CD14-positive monocyte (primary cell): ENCODE data around the gene KRTAP1-3. TPM values are rescaled to one million over a fixed set of nuclear protein-coding genes. Genes with fewer than 3 reads are reported as not detected.
"Not testable (repeated sequence)": the region's sequence is repeated elsewhere in the genome, so short reads cannot be mapped to it uniquely, and the experiment has no call there.

Experiments
- DNase-seq, 3 donors: peaks; one replicate each; pipeline ENCODE4 v3.0.0-alpha.2; 2011 to 2022
- H2AFZ ChIP-seq: 2 replicates; pipeline ENCODE4 v1.6.0; 2012; ENCODE audit warnings: mild to moderate bottlenecking, low read depth, low read length, inconsistent platforms; ENCODE audit not compliant: insufficient read depth, poor library complexity, severe bottlenecking
- H3K27ac ChIP-seq, 2 donors: 1 replicate in 1 of 2; 2 replicates in 1 of 2; pipeline ENCODE4 v1.5.1; 2012 to 2013; ENCODE audit warnings: low read length in 2 of 2, control low read depth in 1 of 2, inconsistent platforms in 1 of 2, low read depth in 1 of 2, mild to moderate bottlenecking in 1 of 2
- H3K27me3 ChIP-seq, 2 donors: one replicate each; pipeline versions ENCODE4 v1.6.0 to v1.6.1; 2011 to 2013; ENCODE audit warnings: low read length in 2 of 2; ENCODE audit not compliant: control insufficient read depth in 2 of 2, insufficient read depth in 2 of 2
- H3K36me3 ChIP-seq, 2 donors: replicated peaks in 1 of 2; 1 replicate in 1 of 2; 2 replicates in 1 of 2; pipeline versions ENCODE4 v1.5.1 to v1.6.1; 2012 to 2013; ENCODE audit warnings: low read length in 2 of 2, control low read depth in 1 of 2, inconsistent platforms in 1 of 2, mild to moderate bottlenecking in 1 of 2; ENCODE audit not compliant: insufficient read depth in 2 of 2, control insufficient read depth in 1 of 2
- H3K4me1 ChIP-seq, 2 donors: 1 replicate in 1 of 2; 2 replicates in 1 of 2; pipeline versions ENCODE4 v1.5.1 to v1.6.1; 2012 to 2013; ENCODE audit warnings: low read length in 2 of 2, control low read depth in 1 of 2, inconsistent platforms in 1 of 2, mild to moderate bottlenecking in 1 of 2, moderate library complexity in 1 of 2; ENCODE audit not compliant: insufficient read depth in 2 of 2, control insufficient read depth in 1 of 2
- H3K4me2 ChIP-seq: replicated peaks from 2 replicates; pipeline ENCODE3; 2012; ENCODE audit warnings: low read length, moderate library complexity, mild to moderate bottlenecking; ENCODE audit not compliant: poor library complexity, severe bottlenecking; ENCODE audit errors: extremely low read depth
- H3K4me3 ChIP-seq, 3 experiments: fragments of 200-600 bp in 1 of 3; sonication (generic) in 1 of 3; replicated peaks in 1 of 3; 1 replicate in 2 of 3; 2 replicates in 1 of 3; pipeline ENCODE4 v1.5.1; 2011 to 2013; ENCODE audit warnings: low read length in 3 of 3, mild to moderate bottlenecking in 3 of 3, control low read depth in 2 of 3, low read depth in 2 of 3, inconsistent platforms in 1 of 3, moderate library complexity in 1 of 3
- H3K79me2 ChIP-seq: 2 replicates; pipeline ENCODE4 v1.6.0; 2012; ENCODE audit warnings: mild to moderate bottlenecking, control low read depth, inconsistent platforms, low read length, moderate library complexity; ENCODE audit not compliant: insufficient read depth
- H3K9ac ChIP-seq: 2 replicates; pipeline ENCODE4 v1.6.0; 2017; ENCODE audit warnings: low read length, mild to moderate bottlenecking; ENCODE audit not compliant: insufficient read depth, poor library complexity, severe bottlenecking
- H3K9me3 ChIP-seq, 2 donors: replicated peaks in 1 of 2; 1 replicate in 1 of 2; 2 replicates in 1 of 2; pipeline versions ENCODE4 v1.5.1 to v1.6.1; 2012 to 2013; ENCODE audit warnings: low read length in 2 of 2, control low read depth in 1 of 2; ENCODE audit not compliant: control insufficient read depth in 1 of 2, insufficient read depth in 1 of 2
- H4K20me1 ChIP-seq: 2 replicates; pipeline ENCODE4 v1.6.0; 2012; ENCODE audit warnings: mild to moderate bottlenecking, low read length, control low read depth, moderate library complexity; ENCODE audit not compliant: insufficient read depth
- H3K27ac Mint-ChIP-seq, 7 donors: one replicate each; pipeline ENCODE4 v1.8.0; 2020; ENCODE audit warnings: mild to moderate bottlenecking in 7 of 7, mixed read lengths in 7 of 7, moderate library complexity in 6 of 7, inconsistent platforms in 2 of 7
- H3K27me3 Mint-ChIP-seq, 3 donors: one replicate each; pipeline ENCODE4 v1.8.0; 2021 to 2022; ENCODE audit warnings: low read depth in 3 of 3, mild to moderate bottlenecking in 3 of 3, mixed read lengths in 3 of 3, moderate library complexity in 3 of 3, inconsistent platforms in 1 of 3
- H3K36me3 Mint-ChIP-seq, 2 donors: one replicate each; pipeline ENCODE4 v1.8.0; 2020; ENCODE audit warnings: mixed read lengths in 2 of 2, inconsistent platforms in 1 of 2, mild to moderate bottlenecking in 1 of 2
- H3K4me1 Mint-ChIP-seq: one replicate; pipeline ENCODE4 v1.8.0; 2020; ENCODE audit warnings: mild to moderate bottlenecking, mixed read lengths
- H3K4me3 Mint-ChIP-seq, 2 donors: one replicate each; pipeline ENCODE4 v1.8.0; 2020; ENCODE audit warnings: mild to moderate bottlenecking in 2 of 2, mixed read lengths in 2 of 2, moderate library complexity in 1 of 2
- H3K9me3 Mint-ChIP-seq, 7 donors: one replicate each; pipeline ENCODE4 v1.8.0; 2020 to 2022; ENCODE audit warnings: mixed read lengths in 7 of 7, mild to moderate bottlenecking in 6 of 7, moderate library complexity in 6 of 7, inconsistent platforms in 2 of 7
- WGBS: methylation state at CpG from one replicate; pipeline ENCODE4 v1.1.5; 2013; ENCODE audit warnings: missing lambda C conversion rate; ENCODE audit not compliant: insufficient coverage; 5-methylcytosine and 5-hydroxymethylcytosine counted together
- intact Hi-C, 2 donors: fragments of 100-400 bp; cut with micrococcal nuclease; formaldehyde crosslinking; loops; one replicate each; pipeline versions ENCODE4 v1.15.0 to v1.15.1; 2023
- polyA minus RNA-seq: library from RNA; depleted of rRNA, polyadenylated mRNA; stranded (reverse); fragments of >200 nt; gene quantifications from 2 replicates; pipeline ENCODE4 v1.2.3, GENCODE V29; 2012
- polyA plus RNA-seq, 3 donors: library from polyadenylated mRNA; depleted of rRNA in 1 of 3; unstranded in 2 of 3; stranded (reverse) in 1 of 3; fragments of 300-500 nt in 2 of 3; fragments of >200 nt in 1 of 3; fragmentation: Illumina TruSeq in 2 of 3; gene quantifications; 1 replicate in 2 of 3; 2 replicates in 1 of 3; pipeline ENCODE4 v1.2.3, GENCODE V29; 2012 to 2021
- total RNA-seq, 12 experiments: library from RNA in 1 of 12; stranded (reverse) in 1 of 12; fragments of 120-200 nt in 1 of 12; gene quantifications; one replicate each; pipeline ENCODE4 v1.2.4 and lab custom pipeline; 2013 to 2026; ENCODE audit warnings: mixed read lengths in 6 of 12, inconsistent platforms in 1 of 12

The KRTAP1-3 gene, protein sequence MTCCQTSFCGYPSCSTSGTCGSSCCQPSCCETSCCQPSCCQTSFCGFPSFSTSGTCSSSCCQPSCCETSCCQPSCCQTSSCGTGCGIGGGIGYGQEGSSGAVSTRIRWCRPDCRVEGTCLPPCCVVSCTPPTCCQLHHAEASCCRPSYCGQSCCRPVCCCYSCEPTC
- total RNA-seq (2013): not detected
- not detected for polyA plus RNA-seq
- polyA minus RNA-seq: not detected in 2 replicates
- 0 to 0.12 (median 0) reads per million in 11 experiments for total RNA-seq (lab: John Stamatoyannopoulos, UW)

GRCh38 chr17:41034346-41034935 lies at the start of gene KRTAP1-3:
Gene KRTAP1-3 (minus strand): TSS chr17:41034874. CDS start chr17:41034821, 53 bp downstream.
- H3K4me1 Mint-ChIP-seq, H3K9me3 ChIP-seq, H3K4me2 ChIP-seq, H3K36me3 Mint-ChIP-seq, H3K4me3 Mint-ChIP-seq, H3K4me3 ChIP-seq, H3K27ac ChIP-seq, intact Hi-C loops, H3K36me3 ChIP-seq, H3K27ac Mint-ChIP-seq, H4K20me1 ChIP-seq, H3K27me3 Mint-ChIP-seq, DNase-seq, H3K4me1 ChIP-seq, H3K9me3 Mint-ChIP-seq, H3K79me2 ChIP-seq, H3K9ac ChIP-seq, H3K27me3 ChIP-seq, H2AFZ ChIP-seq: not testable (repeated sequence)
- WGBS: 78% methylated on average over 5 of the region's 10 CpGs

GRCh38 chr17:41084100-41084856 lies 49.6 kb upstream of the KRTAP1-3 start, which contains the start of gene KRTAP4-7:
Gene KRTAP4-7 (plus strand): TSS chr17:41084150. CDS start chr17:41084207, 57 bp downstream.
- H3K4me3 ChIP-seq, H3K36me3 Mint-ChIP-seq, H3K79me2 ChIP-seq, H3K9me3 Mint-ChIP-seq, H3K4me1 ChIP-seq, H3K4me1 Mint-ChIP-seq, H3K36me3 ChIP-seq, H3K9ac ChIP-seq, H3K27me3 Mint-ChIP-seq, H3K4me3 Mint-ChIP-seq, H3K27ac Mint-ChIP-seq, intact Hi-C loops, H3K4me2 ChIP-seq, DNase-seq, H4K20me1 ChIP-seq, H3K9me3 ChIP-seq, H2AFZ ChIP-seq, H3K27me3 ChIP-seq, H3K27ac ChIP-seq: not testable (repeated sequence)
- 90% methylated on average over 9 of the region's 14 CpGs for WGBS

DNA sequence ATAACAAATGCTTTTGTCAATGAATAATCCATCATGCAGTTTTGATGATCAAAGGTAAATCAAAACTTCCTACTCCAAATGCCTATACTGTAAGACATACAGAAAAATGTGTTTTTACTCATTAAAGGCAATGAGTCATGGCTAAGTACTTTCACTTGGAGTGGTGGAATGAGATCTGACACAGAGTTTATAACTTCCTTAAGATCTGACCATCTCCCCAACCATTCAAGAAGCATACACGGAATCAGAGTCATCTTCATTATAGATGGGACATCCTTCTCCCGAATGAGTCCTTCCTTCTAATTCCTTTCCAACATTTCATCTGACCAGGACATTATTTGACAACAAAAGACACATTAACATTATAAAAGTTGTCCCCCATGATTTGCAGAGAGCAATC lies 48.8 kb upstream of the KRTAP1-3 start:
- H3K9ac ChIP-seq, H3K36me3 ChIP-seq, DNase-seq, intact Hi-C loops, H3K27me3 ChIP-seq, H3K4me1 Mint-ChIP-seq, H3K27ac ChIP-seq, H2AFZ ChIP-seq, H3K4me1 ChIP-seq, H3K9me3 ChIP-seq, H3K9me3 Mint-ChIP-seq, H4K20me1 ChIP-seq, H3K36me3 Mint-ChIP-seq, H3K79me2 ChIP-seq, H3K27me3 Mint-ChIP-seq, H3K4me3 Mint-ChIP-seq, H3K4me2 ChIP-seq, H3K27ac Mint-ChIP-seq, H3K4me3 ChIP-seq: not testable (repeated sequence)
- WGBS: no CpG with 5 or more reads among the region's 2 CpGs
